SK-N-DZ (cell line): Measurements from ENCODE around the gene OXCT2.

ENCODE experiments used
- DNase-seq: peaks from one replicate; pipeline ENCODE4 v3.0.0-alpha.2; 2015; ENCODE audit warnings: low spot score

OXCT2 gene

DNA sequence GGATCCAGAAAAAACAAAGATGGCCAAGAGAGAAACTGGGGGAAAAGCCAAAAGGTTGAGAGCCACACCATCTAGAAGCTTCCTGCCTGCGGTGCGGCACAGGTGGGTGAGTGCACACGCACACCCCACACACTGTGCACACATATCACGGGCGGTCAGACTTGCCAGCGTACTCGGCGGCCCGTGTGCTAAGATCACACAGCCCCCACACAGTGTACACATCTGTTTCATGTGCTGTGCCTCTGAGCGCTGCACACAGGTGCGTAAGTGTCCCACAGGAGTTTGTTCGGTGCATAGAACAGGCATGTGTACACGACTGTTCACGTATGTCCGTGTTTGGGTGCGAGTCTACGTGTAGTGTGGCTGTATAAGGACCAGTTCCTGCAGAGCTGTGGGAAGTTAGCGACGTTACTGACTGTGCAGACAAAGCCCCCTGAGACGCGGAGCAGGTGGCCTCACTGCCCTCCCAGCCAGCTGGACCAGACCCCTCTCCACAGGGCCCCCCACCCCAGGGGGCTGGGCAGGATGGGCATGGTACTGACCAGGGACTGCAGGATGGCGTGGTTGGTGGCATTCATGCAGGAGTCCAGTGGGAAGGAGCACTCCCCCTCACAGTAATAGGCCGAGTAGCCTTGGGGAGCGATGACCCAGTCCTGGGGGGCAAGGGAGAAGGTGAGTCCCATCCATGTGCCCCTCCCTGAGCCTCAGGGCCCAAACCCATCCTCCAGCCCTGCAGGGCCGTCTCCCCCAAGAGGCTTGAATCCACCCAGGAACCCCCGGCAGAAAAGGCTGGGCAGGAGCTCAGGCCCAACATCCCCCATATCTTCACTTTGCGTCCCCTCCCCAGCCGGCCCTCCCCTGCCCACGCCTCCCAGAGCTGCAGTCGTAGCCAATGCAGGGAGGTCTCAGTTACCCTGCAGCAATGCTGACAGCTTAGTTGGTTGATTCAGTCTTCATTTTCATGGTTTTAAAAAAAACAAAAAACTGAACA is 8.3 kb downstream of the OXCT2 start:
- no peak for DNase-seq

GRCh38 chr1:39761557-39762260 is 9.4 kb downstream of the OXCT2 start:
- no peak for DNase-seq

GRCh38 chr1:39761016-39761415 is 10.1 kb downstream of the OXCT2 start:
- DNase-seq = no peak

DNA sequence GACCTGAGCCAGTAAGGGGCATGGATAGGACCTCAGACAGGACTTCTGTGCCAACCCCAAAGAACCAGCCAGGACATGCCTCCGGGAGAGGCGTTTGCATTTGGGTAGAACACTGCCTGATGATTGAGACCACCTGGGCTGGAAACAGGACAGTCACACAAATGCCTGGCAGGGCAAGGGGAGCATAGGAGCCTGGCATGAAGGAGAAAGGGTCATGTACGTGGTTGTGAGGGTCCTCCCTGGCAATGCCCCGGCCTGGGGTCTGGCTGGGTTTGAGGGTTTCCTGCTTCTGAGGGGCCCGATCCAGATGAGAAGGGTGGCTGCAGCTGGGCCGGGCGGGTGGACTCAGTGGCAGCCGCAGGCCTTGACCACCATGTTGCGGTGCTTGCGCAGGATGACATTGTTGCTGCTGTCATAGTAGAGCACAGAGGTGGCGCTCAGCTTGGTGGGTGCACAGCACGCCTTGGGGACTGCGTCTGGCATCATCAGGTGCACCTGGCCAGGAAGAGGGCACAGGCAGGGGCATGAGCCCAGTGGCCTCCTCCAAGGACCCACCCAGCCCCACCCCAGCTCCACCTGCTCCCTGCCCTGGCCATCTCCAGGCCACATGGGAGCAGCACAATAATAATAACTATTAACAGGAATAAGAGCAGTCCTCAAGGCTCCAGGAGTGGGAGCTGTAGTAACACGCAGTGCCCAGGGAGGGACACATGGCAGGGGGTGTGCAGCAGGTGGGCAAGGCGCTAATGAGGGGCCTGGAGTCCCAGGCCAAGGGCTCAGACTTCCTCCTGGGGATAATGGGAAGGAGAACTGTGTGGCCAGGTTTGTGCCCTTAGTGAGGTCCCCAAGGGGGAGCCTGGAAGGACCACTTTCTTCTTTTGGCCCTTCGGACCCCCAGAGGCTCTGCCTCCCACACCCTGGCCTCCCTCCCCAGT is 10.8 kb downstream of the OXCT2 start:
- DNase-seq = no peak

DNA sequence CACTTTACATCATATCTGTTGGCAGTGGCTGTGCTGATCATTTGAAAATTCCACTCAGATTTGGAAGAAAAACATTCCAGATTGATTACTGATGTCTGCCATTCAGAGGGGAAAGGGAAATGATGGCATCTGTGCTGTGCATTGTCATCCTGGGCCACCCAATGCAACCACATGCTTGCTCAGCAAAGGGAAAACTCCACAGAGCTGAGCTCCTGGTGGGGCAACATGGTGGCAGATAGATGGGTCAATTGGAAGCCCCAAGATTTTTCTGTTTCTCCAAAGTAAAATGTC is 11.8 kb downstream of the OXCT2 start:
- no peak for DNase-seq

- DNase-seq = no peak
Observed at GRCh38 chr1:39758556-39759435, 12.4 kb downstream of the OXCT2 start.

DNA sequence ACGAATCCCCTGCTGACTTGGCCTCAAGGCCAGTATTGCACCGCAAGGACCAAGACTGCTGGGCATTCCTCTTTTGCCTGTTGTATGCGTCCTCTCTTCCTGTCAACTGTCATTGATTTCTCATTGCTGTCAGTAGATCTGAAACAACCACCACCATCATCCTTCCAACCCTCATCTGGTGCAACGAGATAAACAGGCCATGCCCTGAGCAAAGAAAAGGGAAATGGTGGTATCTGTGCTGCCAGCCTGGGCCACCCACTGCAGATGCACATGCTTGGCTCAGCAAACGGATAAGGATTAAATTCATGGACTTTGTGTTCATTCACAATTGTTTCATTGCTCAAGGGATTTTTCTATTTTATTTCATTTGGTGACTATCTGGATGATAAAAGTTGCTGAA is 13.6 kb downstream of the OXCT2 start:
- no peak for DNase-seq

GRCh38 chr1:39755965-39756659 is 15.0 kb downstream of the OXCT2 start:
- DNase-seq = no peak

GRCh38 chr1:39754906-39755504 is 16.1 kb downstream of the OXCT2 start:
- no peak for DNase-seq

DNA sequence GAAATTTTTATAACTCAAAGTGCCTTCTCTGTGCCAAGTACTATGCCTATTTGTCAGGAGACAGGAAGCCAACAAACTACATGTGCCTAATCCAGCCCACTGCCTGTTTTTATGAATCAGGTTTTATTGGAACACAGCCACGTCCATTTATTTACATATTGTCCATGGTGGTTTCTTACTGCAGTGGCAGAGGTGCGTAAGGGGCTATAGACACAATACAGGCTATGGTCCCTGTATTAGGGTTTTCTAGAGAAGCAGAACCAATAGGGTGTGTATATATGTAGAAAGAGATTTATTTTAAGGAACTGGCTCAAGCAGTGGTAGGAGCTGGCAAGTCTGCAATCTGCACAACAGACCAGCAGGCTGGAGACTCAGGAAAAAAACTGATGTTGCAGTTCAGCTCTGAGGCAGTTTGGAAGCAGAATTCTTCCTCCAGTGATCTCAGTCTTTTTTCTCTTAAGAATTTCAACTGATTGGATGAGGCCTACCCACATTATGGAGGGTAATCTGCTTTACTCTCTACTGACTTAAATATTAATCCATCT is 17.1 kb downstream of the OXCT2 start:
- no peak for DNase-seq

DNA sequence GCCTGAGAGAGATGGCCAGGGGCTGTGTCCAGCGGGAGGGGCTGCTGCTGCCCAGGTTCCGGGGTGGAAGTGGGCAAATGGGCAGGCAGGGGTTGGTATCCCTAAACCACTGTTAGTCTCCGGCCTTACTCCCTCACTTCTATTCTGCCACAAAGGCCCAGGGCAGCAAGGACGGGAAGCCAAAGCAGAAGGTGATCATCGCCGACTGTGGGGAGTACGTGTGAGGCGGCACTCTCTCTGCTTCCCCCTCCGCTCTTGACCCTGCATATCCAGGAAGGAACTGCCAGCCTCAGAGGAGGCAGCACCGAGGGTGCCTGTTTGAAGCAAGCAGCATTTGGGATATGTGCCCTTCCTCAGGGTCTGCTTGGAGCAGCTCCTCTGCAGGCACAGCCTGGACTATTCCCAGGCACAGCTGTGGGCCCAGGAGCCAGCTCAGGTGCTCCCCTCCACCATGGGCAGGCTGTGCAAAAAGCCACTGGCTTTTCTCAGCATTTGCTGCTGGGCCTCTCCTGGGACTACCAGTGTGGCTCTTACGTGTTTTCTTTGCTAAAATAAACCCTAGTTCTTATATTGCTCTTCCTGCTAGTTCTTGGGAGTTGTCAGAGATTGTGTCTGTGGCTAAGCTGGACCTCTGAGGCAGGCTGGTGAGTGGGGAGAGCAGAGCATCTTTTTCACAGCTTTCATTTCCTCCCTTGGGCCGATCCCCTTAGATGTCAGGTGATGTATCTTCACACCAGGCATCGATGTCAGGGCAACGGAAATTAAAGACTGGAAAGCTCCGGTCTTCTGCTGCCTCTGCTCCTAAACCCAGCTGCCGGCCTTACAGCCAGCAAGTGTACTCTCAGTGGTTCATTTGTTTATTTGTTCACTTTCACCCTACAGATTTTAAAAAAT is 17.8 kb downstream of the OXCT2 start:
- no peak for DNase-seq

GRCh38 chr1:39752703-39753102 is 18.4 kb downstream of the OXCT2 start:
- no peak for DNase-seq

DNA sequence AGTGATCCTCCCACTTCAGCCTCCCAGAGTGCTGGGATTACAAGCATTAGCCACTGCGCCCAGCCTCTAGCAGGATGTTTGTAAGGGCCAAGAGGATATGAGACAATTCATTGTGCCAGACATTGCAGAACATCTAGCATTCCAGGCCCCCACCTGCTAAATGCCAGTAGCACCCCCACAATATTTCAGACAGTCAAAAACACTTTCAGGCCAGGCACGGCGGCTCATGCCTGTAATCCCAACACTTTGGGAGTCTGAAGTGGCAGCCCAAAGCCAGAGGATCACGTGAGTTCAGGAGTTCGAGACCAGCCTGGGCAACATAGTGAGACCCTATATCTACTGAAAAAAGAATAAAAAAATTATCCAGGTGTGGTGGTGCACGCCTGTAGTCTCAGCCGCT is 19.6 kb downstream of the OXCT2 start:
- no peak for DNase-seq

DNA sequence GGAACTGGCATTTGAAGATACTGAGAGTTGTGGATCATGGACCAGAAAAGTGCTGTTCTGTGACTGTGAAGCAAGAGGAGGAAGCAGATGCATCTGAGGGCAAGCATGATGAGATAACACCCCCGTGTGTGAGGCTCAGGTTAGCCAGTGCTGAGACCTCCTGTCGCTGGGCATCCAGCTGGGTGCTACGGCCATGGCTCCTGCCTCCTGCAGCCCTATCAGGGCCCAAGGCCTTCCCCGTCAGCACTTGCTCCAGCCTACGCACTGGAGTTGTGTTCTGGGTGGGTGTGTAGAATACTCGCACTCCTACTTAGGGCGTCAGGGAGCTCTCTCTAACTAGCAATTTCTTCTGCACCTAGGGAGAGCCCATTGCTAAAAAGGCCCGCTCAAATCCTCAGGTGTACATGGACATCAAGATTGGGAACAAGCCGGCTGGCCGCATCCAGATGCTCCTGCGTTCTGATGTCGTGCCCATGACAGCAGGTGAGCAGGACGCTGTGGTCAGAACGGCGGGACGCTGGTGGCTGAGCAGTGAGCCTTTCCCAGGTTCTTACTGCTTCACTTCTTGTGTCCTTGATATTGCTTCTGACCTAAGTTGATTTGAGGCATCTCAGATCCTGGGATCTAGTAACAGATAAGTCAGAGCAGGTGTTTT is 26.0 kb downstream of the OXCT2 start:
- DNase-seq = no peak

GRCh38 chr1:39738622-39739366 is 32.4 kb downstream of the OXCT2 start, which contains the start of gene PPIE:
PPIE (plus strand) TSS chr1:39738882; CDS start chr1:39738901, 19 bp downstream.
- peak; percentile 84 for DNase-seq

DNA sequence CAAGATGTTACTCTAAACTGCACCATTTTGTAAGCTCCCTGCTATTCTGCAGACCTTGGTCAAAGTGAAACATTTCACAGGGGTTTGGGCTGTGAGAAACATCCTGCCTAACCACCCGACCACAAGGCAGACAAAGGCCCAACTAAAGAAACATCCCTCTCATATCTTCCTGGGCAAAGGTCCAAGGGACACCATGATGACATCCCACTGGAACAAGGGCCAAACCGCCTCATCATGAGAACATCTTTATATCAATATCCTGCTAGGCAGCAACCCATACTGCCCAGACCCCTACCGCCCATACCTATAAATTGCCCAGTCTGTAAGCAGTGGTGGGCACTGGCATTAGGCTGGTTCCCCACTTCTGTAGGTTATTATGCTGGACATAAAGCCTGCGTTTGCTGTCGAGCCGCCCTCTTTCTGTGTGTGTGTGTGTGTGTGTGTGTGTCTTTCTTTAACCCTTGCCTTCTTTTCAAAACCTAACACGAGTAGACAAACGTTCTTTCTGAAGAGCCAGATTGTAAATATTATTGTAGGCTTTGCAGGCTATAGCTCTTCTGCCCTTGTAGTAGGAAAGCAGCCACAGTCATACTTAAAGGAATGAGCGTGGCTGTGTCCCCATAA is 33.5 kb downstream of the OXCT2 start:
- no peak for DNase-seq

DNA sequence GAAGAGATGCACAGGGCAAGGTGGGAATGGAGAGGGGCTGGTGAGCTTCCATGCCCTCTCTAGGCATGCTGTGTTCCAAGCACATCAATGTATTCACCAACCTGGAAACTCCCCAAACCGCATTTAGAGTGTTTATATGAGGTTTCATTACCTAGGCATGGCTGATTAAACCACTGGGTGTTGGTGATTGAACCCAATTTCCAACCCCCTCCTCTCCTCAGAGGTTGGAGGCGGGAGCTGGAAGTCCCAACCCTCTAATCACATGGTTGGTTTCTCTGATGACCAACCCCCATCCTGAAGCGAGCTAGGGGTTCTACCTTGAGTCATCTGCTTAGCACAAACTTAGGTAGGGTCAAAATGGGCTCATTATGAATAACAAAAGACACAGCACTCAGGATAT is 35.4 kb downstream of the OXCT2 start:
- DNase-seq = no peak
